NCI-H748 treated with DMSO at 0.1 percent for 48 hours (cell line): ENCODE measurements around the gene STK26.
"Not testable (repeated sequence)": the region's sequence is repeated elsewhere in the genome, so short reads cannot be mapped to it uniquely, and the experiment has no call there.

Experiments
- DNase-seq: peaks from one replicate; lab custom pipeline; 2025; lab: John Stamatoyannopoulos, UW

The STK26 gene

GRCh38 chrX:132022967-132023895 lies at the start of gene STK26:
Gene STK26 (plus strand): TSS chrX:132023302. CDS start chrX:132023618, 316 bp downstream.
- peak; percentile 27 for DNase-seq

- no peak for DNase-seq
Observed at GRCh38 chrX:131975851-131976250, 47.3 kb upstream of the STK26 start.

GRCh38 chrX:131977619-131978018 lies 45.5 kb upstream of the STK26 start:
- DNase-seq = no peak

GRCh38 chrX:131979116-131979515 lies 44.0 kb upstream of the STK26 start:
- DNase-seq = no peak

GRCh38 chrX:131985526-131986049 lies 37.5 kb upstream of the STK26 start:
- no peak for DNase-seq

GRCh38 chrX:131987252-131987651 lies 35.9 kb upstream of the STK26 start:
- DNase-seq = no peak

GRCh38 chrX:131988236-131988635 lies 34.9 kb upstream of the STK26 start:
- DNase-seq = no peak

- DNase-seq = no peak
Observed at GRCh38 chrX:132001127-132001526, 22.0 kb upstream of the STK26 start.

GRCh38 chrX:132004728-132005127 lies 18.4 kb upstream of the STK26 start:
- DNase-seq = no peak

- no peak for DNase-seq
Observed at GRCh38 chrX:132009350-132009749, 13.8 kb upstream of the STK26 start.

- DNase-seq = not testable (repeated sequence)
Observed at GRCh38 chrX:132010213-132010612, 12.9 kb upstream of the STK26 start.

- DNase-seq = no peak
Observed at GRCh38 chrX:132015875-132016274, 7.2 kb upstream of the STK26 start.

- no peak for DNase-seq
Observed at GRCh38 chrX:132016628-132017430, 6.3 kb upstream of the STK26 start.

GRCh38 chrX:132017431-132018185 lies 5.5 kb upstream of the STK26 start:
- no peak for DNase-seq

- DNase-seq = no peak
Observed at GRCh38 chrX:132022198-132022966, 720 bp upstream of the STK26 start.

- DNase-seq = no peak
Observed at GRCh38 chrX:132023896-132024386, 839 bp downstream of the STK26 start.

- no peak for DNase-seq
Observed at GRCh38 chrX:132025041-132025440, 1.9 kb downstream of the STK26 start.

- no peak for DNase-seq
Observed at GRCh38 chrX:132030264-132030663, 7.2 kb downstream of the STK26 start.

- no peak for DNase-seq
Observed at GRCh38 chrX:132031867-132032266, 8.8 kb downstream of the STK26 start.

- DNase-seq = no peak
Observed at GRCh38 chrX:132033166-132033565, 10.1 kb downstream of the STK26 start.

GRCh38 chrX:132034648-132035047 lies 11.5 kb downstream of the STK26 start:
- no peak for DNase-seq
